ENCODE measurements around the gene TRAF7.

The TRAF7 gene

DNA sequence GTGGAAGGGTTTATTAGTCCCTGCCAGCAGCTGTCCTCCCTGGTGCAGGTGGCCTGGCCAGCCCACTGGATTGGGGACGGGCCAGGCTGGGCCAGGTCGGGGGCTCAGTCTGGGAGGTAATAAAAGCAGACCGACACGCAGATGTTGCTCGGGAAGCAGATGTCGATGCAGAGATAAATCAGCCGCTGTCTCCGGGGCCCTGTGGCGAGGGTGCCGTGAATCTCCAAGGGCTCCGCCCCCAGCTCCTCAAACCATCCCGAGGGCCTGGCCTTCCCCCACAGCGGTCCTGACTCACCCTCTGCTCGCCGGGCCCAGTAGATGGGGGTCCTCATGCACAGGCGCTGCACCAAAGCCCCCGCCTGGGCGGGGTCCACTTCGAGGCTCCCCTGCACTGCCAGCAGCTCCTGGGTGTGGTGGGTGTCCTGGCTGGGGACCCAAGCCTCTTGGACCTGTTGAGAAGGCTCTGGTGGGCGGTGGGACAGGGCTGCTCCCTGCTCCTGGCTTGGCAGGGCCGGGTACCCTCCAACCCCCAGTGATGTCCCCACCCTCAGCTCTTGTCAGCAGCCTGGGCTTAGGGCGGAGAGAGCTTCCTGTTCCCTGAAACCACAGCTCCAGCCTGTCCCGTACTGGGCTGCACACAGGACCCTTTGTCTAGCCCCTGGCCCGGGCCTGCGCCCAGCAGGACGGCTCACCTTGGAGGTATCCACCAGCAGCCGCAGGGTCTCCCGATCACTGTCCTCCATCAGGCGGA lies 53.9 kb downstream of the TRAF7 start:
- no peak overlapping the region for H3K27ac Mint-ChIP-seq
- H3K36me3 Mint-ChIP-seq: peaks cover 14% of the 10 kb centered on the region
- H3K4me1 Mint-ChIP-seq: peaks cover 42% of the 10 kb centered on the region
- H3K27me3 Mint-ChIP-seq: no peaks in the 10 kb centered on the region
- H3K4me3 Mint-ChIP-seq: no peak overlapping the region
- DNase-seq: no peak
- CTCF ChIA-PET: no interaction called here
- no peaks in the 10 kb centered on the region for H3K9me3 Mint-ChIP-seq

DNA sequence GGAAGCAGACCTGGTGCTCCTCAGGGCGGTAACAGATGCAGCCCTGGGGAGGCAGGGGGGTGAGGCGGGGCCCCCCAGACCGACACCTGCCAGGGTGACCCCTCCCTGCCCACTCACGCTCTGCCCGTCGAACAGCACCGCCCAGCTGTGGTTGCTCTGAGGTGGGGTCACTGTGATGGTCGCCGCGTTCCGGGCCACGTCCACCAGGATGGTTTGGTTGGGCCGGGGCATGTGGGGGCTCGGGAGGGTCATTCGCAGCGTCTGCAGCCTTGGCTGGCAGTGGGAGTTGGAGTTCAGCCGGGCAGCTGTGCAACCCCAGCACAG lies 54.4 kb downstream of the TRAF7 start:
- Mint-ChIP-seq H3K4me3 (no peak overlapping the region), H3K27ac (no peak overlapping the region), H3K36me3 (peaks cover 14% of the 10 kb centered on the region), H3K27me3 (no peaks in the 10 kb centered on the region), H3K4me1 (peaks cover 38% of the 10 kb centered on the region), H3K9me3 (no peaks in the 10 kb centered on the region)
- CTCF ChIA-PET: no interaction called here
- no peak for DNase-seq

DNA sequence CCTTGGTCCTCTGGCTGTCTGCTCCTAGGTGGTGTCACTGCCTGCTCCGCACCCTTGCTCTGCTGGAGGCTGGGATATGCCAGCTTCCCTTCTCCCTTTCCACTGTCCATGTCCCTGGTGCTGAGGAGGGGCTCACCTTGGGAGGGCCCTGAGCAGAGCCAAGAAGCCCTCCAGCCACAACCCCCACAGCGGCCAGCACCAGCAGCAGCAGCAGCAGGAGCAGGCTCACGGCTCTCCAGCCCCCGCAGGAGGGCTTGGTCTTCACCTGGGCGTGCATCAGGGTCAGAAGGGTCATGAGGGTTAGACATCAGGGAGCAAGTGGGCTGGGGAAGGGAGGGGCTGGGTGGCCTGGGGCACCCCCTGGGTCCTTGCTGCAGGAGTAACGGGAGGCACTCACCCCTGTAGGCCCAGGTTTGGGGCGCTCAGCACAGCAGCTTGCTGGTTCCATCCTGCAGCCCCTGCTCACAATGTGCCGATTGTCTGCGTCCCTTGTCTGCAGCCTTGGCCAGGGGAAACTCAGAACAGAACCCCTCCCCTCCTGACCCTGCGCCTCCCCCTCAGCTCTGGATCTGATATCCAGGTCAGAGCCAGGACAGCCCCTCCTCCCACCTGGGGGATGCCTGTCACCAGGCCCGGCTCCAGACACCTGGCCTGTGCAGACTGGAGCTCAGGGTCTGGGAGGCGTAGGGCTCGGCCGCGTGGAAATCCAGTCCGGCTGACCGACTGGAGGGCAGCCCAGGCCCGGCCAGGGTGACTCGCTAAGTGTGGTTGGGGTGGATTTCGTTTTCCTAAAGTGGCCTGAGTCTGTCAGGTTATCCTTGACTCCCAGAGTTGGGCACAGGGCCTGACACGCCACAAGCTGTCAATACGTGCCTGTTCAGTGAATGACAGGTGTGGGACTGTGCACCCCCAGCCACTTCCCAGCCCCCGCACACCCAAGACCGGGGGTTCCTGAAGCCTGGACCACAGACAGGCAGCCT lies 55.1 kb downstream of the TRAF7 start, which contains the start of gene BRICD5:
TSS of gene BRICD5 (minus strand) at position 478 of the 980 bp plus-strand sequence. CDS start at position 448, 30 bp downstream.
- Mint-ChIP-seq H3K36me3 (peaks cover 14% of the 10 kb centered on the region), H3K4me1 (peaks cover 40% of the 10 kb centered on the region), H3K27ac (no peak within 1 kb of the TSS), H3K9me3 (no peaks in the 10 kb centered on the region), H3K27me3 (no peaks in the 10 kb centered on the region), H3K4me3 (no peak within 1 kb of the TSS)
- CTCF ChIA-PET: no interaction called here
- DNase-seq: no peak

DNA sequence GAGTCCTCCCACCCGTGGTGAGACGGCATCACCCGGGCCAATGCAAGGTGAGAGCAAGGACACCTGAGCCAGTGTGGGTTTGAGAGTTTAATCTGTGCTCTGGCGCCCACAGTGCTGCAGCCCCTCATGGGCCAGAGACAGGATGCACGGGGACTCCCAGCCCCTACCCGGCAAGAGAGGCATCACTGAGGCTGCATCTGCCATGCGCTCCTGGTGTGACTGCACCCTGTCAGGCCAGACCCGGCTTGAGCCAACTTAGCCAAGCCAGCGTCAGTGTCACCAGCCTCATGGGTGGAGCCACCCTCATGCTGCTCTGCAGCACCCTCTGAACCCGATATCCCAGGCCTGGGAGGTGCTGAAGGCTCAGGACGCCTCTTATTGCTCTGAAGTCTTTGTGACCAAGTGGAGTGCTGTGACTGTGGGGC lies 56.4 kb downstream of the TRAF7 start:
- Mint-ChIP-seq H3K9me3 (no peaks in the 10 kb centered on the region), H3K36me3 (peaks cover 12% of the 10 kb centered on the region), H3K27ac (no peak overlapping the region), H3K27me3 (no peaks in the 10 kb centered on the region), H3K4me1 (peaks cover 38% of the 10 kb centered on the region), H3K4me3 (no peak overlapping the region)
- DNase-seq: no peak
- CTCF ChIA-PET: no interaction called here

DNA sequence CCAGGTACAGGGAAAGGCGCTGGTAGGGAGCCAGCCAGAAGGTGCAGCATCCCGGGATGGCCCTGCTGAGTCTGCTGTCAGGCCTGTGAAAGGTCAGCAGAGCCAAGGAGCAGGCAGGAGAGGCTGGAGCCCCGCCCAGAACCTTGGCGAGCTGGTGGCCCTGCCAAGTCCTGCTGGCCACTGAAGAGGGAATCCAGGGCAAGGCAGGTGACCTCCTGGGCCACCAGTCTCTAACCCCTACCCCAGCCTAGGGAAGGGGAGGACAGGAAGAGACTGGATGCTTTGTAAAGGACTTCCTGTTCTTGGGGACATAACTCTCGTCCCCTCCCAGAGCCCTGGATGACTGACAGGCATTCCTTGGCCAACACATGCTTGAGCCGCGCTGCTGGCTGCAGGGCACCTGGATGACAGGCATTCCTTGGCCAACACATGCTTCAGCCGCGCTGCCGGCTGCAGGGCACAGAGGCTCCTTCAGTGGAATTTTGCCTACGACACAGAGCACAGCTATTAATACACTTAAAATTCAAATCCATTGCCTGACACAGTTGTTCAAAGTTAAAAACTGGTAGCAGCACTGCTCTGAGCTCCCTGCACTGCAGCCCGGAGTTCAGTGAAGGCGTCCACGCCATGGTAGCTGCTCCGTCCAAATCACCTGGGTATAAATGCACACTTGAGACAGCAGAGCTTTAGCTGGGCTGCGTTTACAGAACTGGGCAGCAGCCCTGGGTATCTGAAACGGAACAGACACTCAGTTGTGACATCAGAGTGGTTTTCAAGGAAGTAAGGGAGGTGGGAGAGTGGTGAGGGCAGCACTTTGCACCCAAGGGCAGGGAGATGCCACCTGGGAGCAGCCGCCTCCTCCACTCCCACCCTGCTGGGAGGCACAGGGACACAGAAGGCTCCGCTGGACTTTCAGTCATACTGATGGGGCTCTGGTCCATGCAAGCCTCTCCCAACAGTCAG lies 57.1 kb downstream of the TRAF7 start:
- peaks cover 33% of the 10 kb centered on the region for H3K4me1 Mint-ChIP-seq
- no peaks in the 10 kb centered on the region for H3K27me3 Mint-ChIP-seq
- H3K9me3 Mint-ChIP-seq: no peaks in the 10 kb centered on the region
- CTCF ChIA-PET: no interaction called here
- H3K4me3 Mint-ChIP-seq: peak overlapping the region; percentile 76
- no peak for DNase-seq
- H3K27ac Mint-ChIP-seq: peak overlapping the region; percentile 85
- H3K36me3 Mint-ChIP-seq: peaks cover 7% of the 10 kb centered on the region

DNA sequence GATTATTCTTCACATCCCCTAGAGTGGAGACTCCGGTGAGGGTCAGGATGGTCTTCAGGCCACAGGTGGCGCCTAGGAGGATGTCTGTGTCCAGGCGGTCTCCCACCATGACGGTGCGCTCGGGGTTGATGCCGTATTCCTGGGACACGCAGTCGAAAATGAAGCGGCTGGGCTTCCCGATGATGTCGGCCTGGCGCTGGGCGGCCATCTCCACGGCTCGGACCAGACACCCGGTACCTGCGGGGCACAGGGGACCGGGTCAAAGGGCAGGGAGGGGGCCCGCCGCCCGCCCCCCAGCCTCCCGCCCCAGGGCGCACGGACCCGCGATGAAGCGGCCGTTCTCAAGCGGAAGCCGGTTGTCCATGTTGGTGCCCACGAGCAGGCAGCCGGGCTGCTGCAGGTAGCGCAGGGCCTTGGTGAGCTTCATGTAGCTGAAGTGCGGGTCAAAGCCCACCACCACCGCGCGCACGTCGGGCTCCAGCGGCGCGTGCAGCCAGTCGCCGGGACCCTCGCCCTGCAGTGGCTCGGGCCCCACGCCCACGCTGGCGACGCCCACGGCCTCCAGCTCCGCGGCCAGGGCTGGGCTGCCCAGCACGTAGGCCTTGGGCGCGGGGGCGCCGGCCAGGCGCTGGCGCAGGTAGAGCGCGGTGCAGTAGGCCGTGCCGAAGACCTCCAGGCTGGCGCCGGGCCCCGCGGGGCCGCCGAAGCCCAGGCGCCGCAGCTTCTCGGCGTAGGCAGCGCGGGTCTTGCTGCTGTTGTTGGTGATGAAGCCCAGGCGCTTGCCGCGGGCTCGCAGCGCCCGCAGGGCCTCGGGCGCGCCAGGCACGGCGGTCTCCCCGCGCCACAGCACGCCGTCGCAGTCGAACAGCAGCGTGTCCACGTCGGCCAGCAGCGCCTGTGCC lies 58.5 kb downstream of the TRAF7 start:
- Mint-ChIP-seq H3K27me3 (no peaks in the 10 kb centered on the region), H3K36me3 (peaks cover 5% of the 10 kb centered on the region), H3K4me3 (peak overlapping the region; percentile 76), H3K9me3 (no peaks in the 10 kb centered on the region), H3K4me1 (peaks cover 29% of the 10 kb centered on the region), H3K27ac (peak overlapping the region; percentile 85)
- CTCF ChIA-PET: interaction anchor here (1.0 kb wide), 1 partner anchor 19 kb away, joined by 3 read pairs; no protein-coding TSS in a partner anchor
- DNase-seq: peak; percentile 45

DNA sequence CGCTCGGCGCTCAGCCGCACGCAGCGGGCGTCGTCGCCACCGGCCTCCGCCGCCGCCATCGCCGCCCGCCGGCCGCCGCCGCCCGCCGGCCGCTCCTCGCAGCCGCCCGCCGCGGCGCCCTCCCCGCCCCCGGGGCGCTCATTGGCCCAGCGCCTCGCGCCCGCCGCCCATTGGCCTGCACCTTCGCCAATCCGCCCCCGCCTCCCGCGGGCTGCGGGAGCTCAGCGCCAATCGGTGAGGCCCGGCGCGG lies 59.1 kb downstream of the TRAF7 start, which contains the start of gene PGP:
TSS of gene PGP (minus strand) at position 122 of the 250 bp plus-strand sequence. CDS start at position 59, 63 bp downstream.
- H3K9me3 Mint-ChIP-seq: no peaks in the 10 kb centered on the region
- peak within 1 kb of the TSS; percentile 80 for H3K4me3 Mint-ChIP-seq
- CTCF ChIA-PET: interaction anchor here (1.0 to 1.5 kb wide), 2 partner anchors 20 to 37 kb away, joined by 3 to 5 read pairs; partner anchors contain the start of gene ECI1

DNA sequence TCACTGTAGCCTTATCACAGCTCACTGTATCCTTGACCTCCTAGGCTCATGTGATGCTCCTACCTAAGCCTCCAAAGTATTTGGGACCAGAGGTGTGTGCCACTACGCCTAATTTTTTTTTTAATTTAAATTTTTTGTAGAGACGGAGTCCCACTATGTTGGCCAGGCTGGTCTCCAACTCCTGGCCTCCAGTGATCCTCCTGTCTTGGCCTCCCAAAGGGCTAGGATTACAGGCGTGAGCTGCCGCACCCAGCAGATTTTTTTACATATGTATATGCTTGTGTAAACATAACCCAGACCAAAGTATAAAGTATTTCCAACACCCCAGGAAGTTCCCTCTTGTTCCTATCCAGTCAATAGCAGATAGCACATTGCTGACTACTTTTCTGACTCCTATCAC lies 60.7 kb downstream of the TRAF7 start:
- H3K4me1 Mint-ChIP-seq: peaks cover 29% of the 10 kb centered on the region
- DNase-seq: no peak
- no peaks in the 10 kb centered on the region for H3K27me3 Mint-ChIP-seq
- H3K36me3 Mint-ChIP-seq: peaks cover 5% of the 10 kb centered on the region
- peak overlapping the region; percentile 80 for H3K4me3 Mint-ChIP-seq
- CTCF ChIA-PET: interaction anchor here (1.5 kb wide), 1 partner anchor 36 kb away, joined by 5 read pairs; the partner anchor contains the start of gene ECI1
- H3K27ac Mint-ChIP-seq: peak overlapping the region; percentile 76
- H3K9me3 Mint-ChIP-seq: no peaks in the 10 kb centered on the region

More for the DNA sequence above, 59.1 kb downstream of the TRAF7 start, which contains the start of gene PGP:
- no peaks in the 10 kb centered on the region for H3K27me3 Mint-ChIP-seq
- peaks cover 29% of the 10 kb centered on the region for H3K4me1 Mint-ChIP-seq
- H3K27ac Mint-ChIP-seq: peak within 1 kb of the TSS; percentile 89
- peaks cover 5% of the 10 kb centered on the region for H3K36me3 Mint-ChIP-seq
- no peak for DNase-seq

DNA sequence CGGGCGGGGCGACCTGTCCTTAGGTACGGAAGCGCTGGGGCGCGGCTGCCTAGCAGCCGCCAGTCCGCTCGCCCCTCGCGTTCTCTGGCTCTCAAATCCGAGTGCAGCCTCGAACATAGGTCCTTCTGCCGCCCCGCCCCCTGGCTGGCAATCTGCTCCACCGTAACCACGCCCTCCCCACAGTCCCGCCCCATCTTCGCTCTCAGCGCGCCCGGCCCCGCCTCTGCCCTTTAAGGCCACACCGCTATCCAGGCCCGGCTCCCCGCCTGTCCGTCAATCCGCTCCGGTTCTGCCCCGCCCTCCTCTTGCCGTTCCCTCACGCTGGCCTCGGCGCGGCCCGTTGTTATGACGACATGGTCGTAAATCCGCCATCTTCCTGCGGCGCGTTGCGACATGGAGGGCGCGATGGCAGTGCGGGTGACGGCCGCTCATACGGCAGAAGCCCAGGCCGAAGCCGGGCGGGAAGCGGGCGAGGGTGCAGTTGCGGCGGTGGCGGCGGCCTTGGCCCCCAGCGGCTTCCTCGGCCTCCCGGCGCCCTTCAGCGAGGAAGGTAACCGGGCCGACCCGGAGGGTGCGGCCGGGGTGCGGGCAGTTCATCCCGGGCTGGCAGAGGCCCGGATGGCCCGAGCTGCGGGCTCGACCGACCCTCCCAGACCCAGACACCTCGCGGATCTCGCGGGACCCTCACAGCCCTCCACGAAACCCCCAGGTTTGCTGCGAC lies 67.8 kb downstream of the TRAF7 start, which contains the start of gene E4F1:
TSS of gene E4F1 (plus strand) at position 371 of the 721 bp plus-strand sequence. CDS start at position 394, 23 bp downstream.
- Mint-ChIP-seq H3K9me3 (no peaks in the 10 kb centered on the region), H3K4me1 (peaks cover 25% of the 10 kb centered on the region), H3K4me3 (peak within 1 kb of the TSS; percentile 83), H3K27me3 (no peaks in the 10 kb centered on the region), H3K27ac (peak within 1 kb of the TSS; percentile 88), H3K36me3 (no peaks in the 10 kb centered on the region)
- CTCF ChIA-PET: no interaction called here
- peak; percentile 100 for DNase-seq

DNA sequence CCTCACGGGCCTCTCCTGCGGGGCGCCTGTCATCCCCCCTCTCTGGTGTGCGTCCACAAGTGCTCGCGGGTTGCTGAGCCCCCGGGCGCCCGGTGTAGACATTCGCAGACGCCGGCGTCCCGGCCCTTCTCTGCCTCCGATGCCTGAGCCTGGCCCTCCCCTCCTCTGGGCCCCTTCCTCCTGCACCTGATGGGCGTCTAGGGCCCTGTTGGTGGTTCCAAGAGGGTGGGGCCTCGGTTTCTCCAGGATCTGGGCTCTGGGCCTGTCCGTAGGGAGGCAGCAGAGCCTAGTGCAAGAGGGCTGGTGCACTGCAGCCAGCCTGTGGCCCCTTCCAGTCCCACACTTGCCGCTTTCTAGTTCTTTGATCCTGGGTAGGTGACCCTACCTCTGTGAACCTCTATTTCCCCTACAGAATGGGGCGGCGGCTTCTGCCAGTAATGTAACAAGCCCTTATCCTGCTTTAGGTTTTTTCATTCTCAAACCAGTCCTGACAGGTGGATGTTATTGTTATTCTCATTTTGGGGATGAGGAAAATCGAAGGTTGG lies 68.4 kb downstream of the TRAF7 start:
- H3K4me3 Mint-ChIP-seq: peak overlapping the region; percentile 83
- peak overlapping the region; percentile 83 for H3K27ac Mint-ChIP-seq
- CTCF ChIA-PET: no interaction called here
- peaks cover 25% of the 10 kb centered on the region for H3K4me1 Mint-ChIP-seq
- no peaks in the 10 kb centered on the region for H3K27me3 Mint-ChIP-seq
- no peaks in the 10 kb centered on the region for H3K9me3 Mint-ChIP-seq
- peak; percentile 51 for DNase-seq
- H3K36me3 Mint-ChIP-seq: no peaks in the 10 kb centered on the region

DNA sequence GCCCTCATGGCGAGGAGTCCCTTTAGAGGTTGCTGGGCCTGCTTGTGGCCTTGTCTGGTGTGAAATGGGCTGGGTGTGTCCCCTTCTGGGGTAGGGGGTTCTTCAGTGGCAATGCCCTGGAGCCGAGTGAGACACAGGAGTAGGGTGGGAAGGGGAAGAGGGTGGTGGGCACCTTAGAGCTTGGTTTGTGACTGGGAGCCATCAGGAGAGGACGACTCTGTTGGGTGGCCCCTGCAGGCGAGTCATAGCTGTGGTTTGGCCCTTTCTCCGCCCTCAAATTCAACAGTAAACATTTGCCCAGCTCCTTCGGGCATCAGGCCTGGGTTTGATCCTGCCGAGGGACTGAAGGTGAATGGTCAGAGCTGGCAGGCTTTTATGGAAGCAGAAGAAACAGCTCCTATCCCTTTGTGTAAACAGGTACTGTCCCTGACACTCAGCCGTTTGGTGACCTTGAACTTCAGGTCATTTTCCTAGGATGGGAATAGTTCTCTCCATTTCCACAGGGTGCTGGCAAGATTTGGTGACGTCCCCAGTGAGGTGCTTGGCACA lies 70.7 kb downstream of the TRAF7 start:
- DNase-seq: no peak
- Mint-ChIP-seq H3K27ac (peak overlapping the region; percentile 55), H3K27me3 (no peaks in the 10 kb centered on the region), H3K9me3 (no peaks in the 10 kb centered on the region), H3K36me3 (peaks cover 3% of the 10 kb centered on the region), H3K4me1 (peaks cover 25% of the 10 kb centered on the region), H3K4me3 (peak overlapping the region; percentile 21)
- CTCF ChIA-PET: interaction anchor here (0.9 to 1.1 kb wide), 2 partner anchors 26 to 239 kb away, joined by 3 to 6 read pairs; no protein-coding TSS in a partner anchor

DNA sequence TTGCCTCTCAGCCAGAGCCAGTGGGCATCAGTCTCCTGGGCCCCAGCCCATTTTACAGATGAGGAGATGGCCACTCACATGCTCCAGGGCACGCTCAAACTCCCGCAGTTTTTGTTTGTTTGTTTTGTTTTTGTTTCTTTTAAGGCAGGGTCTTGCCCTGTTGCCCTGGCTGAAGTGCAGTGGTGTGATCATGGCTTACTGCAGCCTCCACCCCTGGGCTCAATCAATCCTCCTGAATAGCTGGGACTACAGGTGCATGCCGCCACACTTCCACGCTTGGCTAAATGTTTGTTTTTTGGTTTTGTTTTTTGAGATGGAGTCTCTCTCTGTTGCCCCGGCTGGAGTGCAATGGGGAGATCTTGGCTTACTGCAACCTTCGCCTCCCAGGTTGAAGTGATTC lies 71.3 kb downstream of the TRAF7 start:
- Mint-ChIP-seq H3K27me3 (no peaks in the 10 kb centered on the region), H3K36me3 (peaks cover 4% of the 10 kb centered on the region), H3K9me3 (no peaks in the 10 kb centered on the region), H3K27ac (no peak overlapping the region), H3K4me1 (peaks cover 25% of the 10 kb centered on the region), H3K4me3 (no peak overlapping the region)
- DNase-seq: no peak
- CTCF ChIA-PET: interaction anchor here (0.9 kb wide), 1 partner anchor 25 kb away, joined by 3 read pairs; no protein-coding TSS in a partner anchor
